IPS-18a (cell line): Measurements from ENCODE around the gene NTRK3.

Source experiments
- H3K27ac ChIP-seq: one replicate; pipeline ENCODE4 v1.5.1; 2013; ENCODE audit warnings: low read length
- H3K27me3 ChIP-seq: one replicate; pipeline ENCODE4 v1.6.1; 2013; ENCODE audit warnings: mild to moderate bottlenecking, low read length; ENCODE audit not compliant: control insufficient read depth, insufficient read depth
- H3K36me3 ChIP-seq: one replicate; pipeline ENCODE4 v1.6.1; 2013; ENCODE audit warnings: low read depth, low read length; ENCODE audit not compliant: control insufficient read depth
- H3K4me1 ChIP-seq: one replicate; pipeline ENCODE4 v1.6.1; 2013; ENCODE audit warnings: low read depth, low read length; ENCODE audit not compliant: control insufficient read depth
- H3K4me3 ChIP-seq: one replicate; pipeline ENCODE4 v1.5.1; 2013; ENCODE audit warnings: low read length
- H3K9ac ChIP-seq: one replicate; pipeline ENCODE4 v1.6.1; 2013; ENCODE audit warnings: mild to moderate bottlenecking, low read length, moderate library complexity
- H3K9me3 ChIP-seq: one replicate; pipeline ENCODE4 v1.6.1; 2013; ENCODE audit warnings: low read depth, low read length; ENCODE audit not compliant: control insufficient read depth

NTRK3 gene

DNA sequence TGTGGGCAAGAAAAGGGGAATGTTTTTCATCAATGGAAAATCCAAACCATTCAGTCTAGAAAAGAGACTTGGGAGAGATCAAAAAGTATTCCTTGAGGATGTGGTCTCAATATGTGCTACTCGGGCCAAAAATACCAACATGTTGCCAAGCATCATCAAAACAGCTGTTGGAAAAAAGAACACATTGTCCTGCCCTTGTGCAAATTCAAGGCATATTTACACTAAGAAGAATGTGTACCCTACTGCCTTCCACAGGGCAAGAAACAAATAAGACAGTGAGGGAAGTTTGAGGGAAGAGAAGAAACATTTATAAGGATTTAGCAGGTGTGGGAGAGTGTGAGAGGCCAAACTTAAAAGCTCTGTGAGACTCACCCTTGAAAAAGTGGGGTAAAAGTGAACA, 252.1 kb downstream of the NTRK3 start:
- Histone ChIP-seq H3K9ac (no peak overlapping the region), H3K4me1 (no peaks in the 10 kb centered on the region), H3K36me3 (no peaks in the 10 kb centered on the region), H3K27ac (no peak overlapping the region), H3K4me3 (no peak overlapping the region), H3K9me3 (peaks cover 3% of the 10 kb centered on the region), H3K27me3 (no peaks in the 10 kb centered on the region)

- H3K27ac ChIP-seq = no peak overlapping the region
- no peak overlapping the region for H3K4me3 ChIP-seq
- no peak overlapping the region for H3K9ac ChIP-seq
- H3K27me3 ChIP-seq = no peaks in the 10 kb centered on the region
- peaks cover 3% of the 10 kb centered on the region for H3K9me3 ChIP-seq
- no peaks in the 10 kb centered on the region for H3K4me1 ChIP-seq
- H3K36me3 ChIP-seq = no peaks in the 10 kb centered on the region
These were observed 252.8 kb downstream of the NTRK3 start for GRCh38 chr15:88003541-88004327.

DNA sequence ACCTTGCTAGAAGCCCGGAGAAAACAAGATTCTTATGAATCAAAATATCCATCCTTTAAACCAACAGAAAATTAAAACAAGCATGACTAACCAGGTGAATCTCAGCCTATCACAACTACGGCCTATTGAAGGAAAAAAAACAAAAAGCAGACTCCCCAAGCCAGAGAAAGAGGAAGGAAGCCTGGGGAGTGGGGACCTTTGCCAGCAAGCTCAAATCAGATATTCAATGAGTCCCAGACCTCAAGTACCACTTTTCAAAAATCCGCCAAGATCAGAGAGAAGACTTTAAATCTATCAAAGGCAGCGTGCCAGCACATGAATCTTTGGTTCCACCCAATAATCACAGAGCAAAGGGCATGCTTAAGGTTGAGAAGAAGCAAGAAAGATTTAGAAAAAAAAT, 253.8 kb downstream of the NTRK3 start:
- no peak overlapping the region for H3K27ac ChIP-seq
- no peak overlapping the region for H3K9ac ChIP-seq
- no peaks in the 10 kb centered on the region for H3K4me1 ChIP-seq
- no peaks in the 10 kb centered on the region for H3K36me3 ChIP-seq
- no peak overlapping the region for H3K4me3 ChIP-seq
- H3K27me3 ChIP-seq = no peaks in the 10 kb centered on the region
- peaks cover 3% of the 10 kb centered on the region for H3K9me3 ChIP-seq

DNA sequence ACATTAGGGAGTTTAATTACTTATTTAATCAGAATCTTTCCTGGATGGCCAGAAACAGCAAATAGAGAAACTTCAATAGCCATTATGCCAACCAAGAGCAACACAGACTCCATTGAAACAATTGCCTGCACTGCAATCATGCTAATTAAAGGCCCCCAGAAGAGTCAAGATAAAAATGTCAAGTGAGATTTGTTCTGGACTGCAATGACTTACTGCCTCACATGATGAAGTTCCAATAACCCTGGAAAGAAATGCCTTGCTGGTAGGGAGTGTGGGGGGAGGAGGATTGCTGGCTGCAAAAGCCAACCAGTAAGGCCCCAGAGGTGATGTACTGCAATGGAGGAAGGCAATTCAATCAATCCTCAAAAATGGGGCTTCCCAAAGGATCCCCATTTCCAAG, 257.9 kb downstream of the NTRK3 start:
- no peaks in the 10 kb centered on the region for H3K27me3 ChIP-seq
- H3K27ac ChIP-seq = no peak overlapping the region
- no peaks in the 10 kb centered on the region for H3K36me3 ChIP-seq

GRCh38 chr15:87986776-87987175, 269.8 kb downstream of the NTRK3 start:
- Histone ChIP-seq H3K27me3 (no peaks in the 10 kb centered on the region), H3K4me3 (no peak overlapping the region), H3K27ac (no peak overlapping the region), H3K4me1 (no peaks in the 10 kb centered on the region), H3K36me3 (no peaks in the 10 kb centered on the region), H3K9me3 (no peaks in the 10 kb centered on the region), H3K9ac (no peak overlapping the region)

More for the DNA sequence above, 257.9 kb downstream of the NTRK3 start:
- Histone ChIP-seq H3K4me1 (no peaks in the 10 kb centered on the region), H3K4me3 (no peak overlapping the region), H3K9me3 (peaks cover 3% of the 10 kb centered on the region), H3K9ac (no peak overlapping the region)

DNA sequence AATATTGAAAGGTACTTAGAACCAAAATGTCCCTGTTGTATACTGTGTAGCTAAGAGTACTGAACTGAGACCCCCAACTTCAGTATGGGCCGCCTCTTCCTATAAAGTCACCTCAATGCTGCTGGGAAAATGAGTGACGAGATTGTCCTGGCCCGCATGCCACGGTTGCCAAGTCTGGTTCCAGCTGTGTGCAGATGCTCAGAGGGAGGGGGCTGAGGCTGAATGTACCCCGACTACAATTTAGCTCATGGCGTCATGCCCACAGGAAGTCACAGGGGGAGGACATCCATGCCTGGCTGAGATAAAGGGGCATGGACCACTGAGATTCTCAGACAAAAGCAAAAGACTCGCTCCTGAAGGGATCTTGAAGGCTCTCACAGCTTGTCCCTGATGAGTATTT, 271.1 kb downstream of the NTRK3 start:
- H3K9ac ChIP-seq = no peak overlapping the region

DNA sequence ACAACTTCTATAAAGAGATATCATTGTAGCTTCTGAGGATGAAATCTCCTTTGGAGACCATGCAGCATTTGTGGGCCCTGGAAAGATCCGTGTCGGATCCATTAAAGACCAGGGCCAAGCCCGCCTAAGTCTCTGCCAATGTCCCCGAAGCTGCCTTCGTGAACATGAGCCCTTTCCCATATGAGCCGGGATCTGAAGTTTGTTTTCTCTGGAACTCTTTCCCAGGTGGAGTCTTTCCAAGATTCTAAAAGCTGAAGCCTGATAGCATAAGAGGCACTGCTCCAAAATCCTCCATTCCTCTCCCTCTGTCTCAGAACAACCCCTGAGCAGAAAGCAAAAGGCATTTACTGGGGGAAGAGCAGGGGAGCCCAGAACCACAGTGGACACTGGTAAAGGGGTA, 274.6 kb downstream of the NTRK3 start:
- no peak overlapping the region for H3K9ac ChIP-seq
- no peaks in the 10 kb centered on the region for H3K4me1 ChIP-seq
- no peaks in the 10 kb centered on the region for H3K27me3 ChIP-seq
- no peaks in the 10 kb centered on the region for H3K9me3 ChIP-seq
- H3K4me3 ChIP-seq = no peak overlapping the region
- no peaks in the 10 kb centered on the region for H3K36me3 ChIP-seq
- no peak overlapping the region for H3K27ac ChIP-seq

More for the DNA sequence above, 271.1 kb downstream of the NTRK3 start:
- H3K27me3 ChIP-seq = no peaks in the 10 kb centered on the region
- no peaks in the 10 kb centered on the region for H3K36me3 ChIP-seq
- H3K4me1 ChIP-seq = no peaks in the 10 kb centered on the region
- H3K9me3 ChIP-seq = no peaks in the 10 kb centered on the region
- H3K27ac ChIP-seq = no peak overlapping the region
- H3K4me3 ChIP-seq = no peak overlapping the region

DNA sequence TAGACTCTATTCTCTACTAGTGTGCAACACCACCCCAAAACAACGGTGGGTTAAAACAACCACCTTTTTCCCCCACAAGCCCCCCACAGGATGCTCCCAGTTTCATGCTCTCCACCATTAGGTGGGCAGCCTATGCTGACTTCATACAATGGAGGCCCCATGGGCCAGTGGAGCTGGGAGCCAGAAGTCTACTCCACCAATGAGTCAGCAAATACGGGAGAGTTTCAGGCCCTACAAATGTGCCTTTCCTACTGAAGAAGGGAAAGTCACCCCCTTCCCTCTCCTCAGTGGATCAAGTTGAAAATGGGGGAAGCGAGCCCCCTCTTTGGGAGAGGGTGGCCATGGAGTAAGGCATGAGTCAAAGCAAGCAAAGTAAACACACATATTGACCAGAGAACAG, 278.6 kb downstream of the NTRK3 start:
- Histone ChIP-seq H3K27me3 (no peaks in the 10 kb centered on the region), H3K9ac (no peak overlapping the region), H3K36me3 (no peaks in the 10 kb centered on the region), H3K4me3 (no peak overlapping the region), H3K4me1 (no peaks in the 10 kb centered on the region), H3K27ac (no peak overlapping the region), H3K9me3 (no peaks in the 10 kb centered on the region)

DNA sequence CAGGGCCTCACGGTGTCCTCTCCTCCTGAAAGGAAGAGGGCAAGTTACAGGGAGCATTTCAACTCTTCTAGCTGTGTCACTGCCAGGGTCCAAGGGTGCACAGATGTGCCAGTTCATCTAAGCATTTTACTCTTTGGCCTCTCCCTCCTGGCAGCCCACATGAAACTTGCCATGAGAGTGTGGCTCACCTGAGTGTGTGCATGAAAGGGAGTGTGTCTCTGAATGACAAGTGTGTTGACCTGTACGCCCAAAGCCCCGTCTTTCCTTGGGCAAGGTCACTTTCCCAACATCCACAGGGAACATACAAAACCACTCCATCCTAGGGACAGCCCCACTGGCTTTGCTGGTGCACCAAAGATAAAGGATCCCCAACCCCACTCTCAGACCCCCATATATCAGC, 280.0 kb downstream of the NTRK3 start:
- H3K4me1 ChIP-seq = no peaks in the 10 kb centered on the region
- H3K27me3 ChIP-seq = no peaks in the 10 kb centered on the region
- H3K9me3 ChIP-seq = no peaks in the 10 kb centered on the region
- H3K4me3 ChIP-seq = no peak overlapping the region
- H3K36me3 ChIP-seq = no peaks in the 10 kb centered on the region
- H3K9ac ChIP-seq = no peak overlapping the region
- no peak overlapping the region for H3K27ac ChIP-seq

DNA sequence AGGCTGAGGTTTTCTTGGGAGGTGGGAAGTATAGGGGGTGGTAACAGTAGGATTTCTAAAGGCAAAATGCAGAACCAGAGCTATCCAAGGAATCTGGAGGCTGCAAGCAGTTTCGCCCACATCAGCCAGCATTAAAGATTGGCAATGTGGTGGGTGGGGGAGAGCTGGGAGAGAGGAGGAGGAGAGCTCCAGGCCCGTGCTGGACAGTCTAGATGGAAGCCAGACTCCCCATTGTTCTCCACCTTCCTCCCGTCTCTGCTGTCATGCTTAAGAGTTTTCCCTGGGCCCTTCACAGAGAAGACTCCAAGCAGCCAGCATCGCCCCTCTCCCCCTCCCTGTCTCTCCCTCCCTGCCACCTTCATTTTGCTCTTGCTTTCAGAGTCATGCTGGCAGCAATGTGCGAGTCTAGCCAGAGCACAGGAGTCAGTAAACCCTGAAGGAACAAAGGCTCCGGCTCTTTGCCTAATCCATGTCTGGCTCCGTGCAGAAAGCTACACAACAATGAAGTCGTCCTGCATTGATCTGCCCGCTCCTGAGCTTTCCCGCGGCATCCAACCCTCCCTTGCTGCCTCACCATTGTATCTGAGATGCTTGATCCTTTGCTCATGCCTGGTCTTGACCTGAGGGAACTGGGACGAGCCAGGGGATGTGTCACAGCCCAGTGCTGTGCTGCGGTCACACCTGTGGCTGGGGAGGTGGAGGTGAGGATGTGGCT, 282.9 kb downstream of the NTRK3 start:
- Histone ChIP-seq H3K27ac (no peak overlapping the region), H3K4me1 (no peaks in the 10 kb centered on the region), H3K36me3 (no peaks in the 10 kb centered on the region), H3K9ac (no peak overlapping the region), H3K9me3 (no peaks in the 10 kb centered on the region), H3K27me3 (no peaks in the 10 kb centered on the region), H3K4me3 (no peak overlapping the region)

DNA sequence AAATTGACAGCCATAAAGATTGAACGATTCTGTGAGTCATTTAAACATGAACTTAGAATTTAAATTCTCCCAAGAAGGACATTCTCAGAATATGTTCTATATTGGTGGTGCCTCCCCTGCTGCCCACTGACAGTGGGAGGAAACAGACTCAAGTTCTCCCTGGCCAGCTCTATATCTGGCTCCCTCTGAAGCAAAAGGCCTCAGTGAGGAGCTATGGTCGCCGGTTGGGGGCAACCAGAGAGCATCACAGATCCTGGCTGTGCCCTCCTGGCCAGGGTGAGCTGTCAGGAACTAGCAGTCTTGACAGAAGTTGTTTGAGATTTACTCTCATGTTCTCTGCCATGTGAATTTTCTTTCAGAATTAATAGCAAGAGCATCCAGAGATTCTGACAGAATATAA, 285.5 kb downstream of the NTRK3 start:
- Histone ChIP-seq H3K9me3 (no peaks in the 10 kb centered on the region), H3K4me3 (no peak overlapping the region), H3K4me1 (no peaks in the 10 kb centered on the region), H3K27me3 (no peaks in the 10 kb centered on the region), H3K36me3 (no peaks in the 10 kb centered on the region), H3K27ac (no peak overlapping the region), H3K9ac (no peak overlapping the region)

DNA sequence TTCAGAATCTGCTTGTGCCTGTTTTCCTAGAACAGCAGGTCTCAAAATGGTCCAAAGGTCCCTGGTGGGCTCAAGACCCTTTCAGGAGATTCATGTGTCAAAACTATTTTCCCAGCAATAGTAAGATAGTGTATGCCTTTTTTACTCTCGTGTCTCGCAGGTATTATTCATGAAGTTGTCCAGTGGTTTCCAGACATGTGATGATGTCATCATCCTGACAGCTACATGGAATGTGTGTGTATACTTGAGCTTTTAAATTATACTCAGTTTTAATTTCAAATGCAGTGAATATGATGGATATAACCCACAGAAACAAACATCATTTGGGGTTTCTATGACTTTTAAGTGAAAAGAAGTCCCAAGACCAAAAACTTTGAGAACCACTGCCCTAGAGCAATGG, 288.6 kb downstream of the NTRK3 start:
- no peaks in the 10 kb centered on the region for H3K27me3 ChIP-seq
- H3K27ac ChIP-seq = no peak overlapping the region
- H3K4me1 ChIP-seq = no peaks in the 10 kb centered on the region
- H3K9me3 ChIP-seq = no peaks in the 10 kb centered on the region
- no peak overlapping the region for H3K9ac ChIP-seq
- H3K36me3 ChIP-seq = no peaks in the 10 kb centered on the region
- H3K4me3 ChIP-seq = no peak overlapping the region
